ENCODE results near the gene CMIP.

DNA sequence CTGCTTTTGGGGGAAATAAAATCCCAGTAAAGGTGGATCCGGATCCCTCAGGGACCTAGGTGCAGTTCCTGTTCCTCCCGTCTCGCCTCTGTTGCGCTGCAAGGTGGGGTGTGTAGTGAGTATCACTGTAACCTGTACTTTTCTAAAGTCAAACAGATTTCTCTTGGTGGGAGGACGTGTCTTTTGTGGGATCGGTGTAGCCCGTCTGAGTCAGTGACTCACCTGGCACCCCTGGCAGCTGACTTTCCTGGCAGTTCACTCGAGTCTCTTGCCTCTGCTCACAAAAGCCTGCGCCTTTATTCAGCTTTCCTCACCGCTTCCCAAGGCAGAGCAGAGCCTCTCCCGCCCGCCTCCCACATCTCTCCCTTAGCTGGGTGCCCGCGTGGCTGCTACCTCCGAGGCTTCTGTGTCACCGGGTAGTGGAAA lies 85.7 kb downstream of the CMIP start:
- TF ChIP-seq POLR2AphosphoS5 (IDR thresholded peaks at IDR 0.05): no peak
- TF ChIP-seq, protein P1, sequence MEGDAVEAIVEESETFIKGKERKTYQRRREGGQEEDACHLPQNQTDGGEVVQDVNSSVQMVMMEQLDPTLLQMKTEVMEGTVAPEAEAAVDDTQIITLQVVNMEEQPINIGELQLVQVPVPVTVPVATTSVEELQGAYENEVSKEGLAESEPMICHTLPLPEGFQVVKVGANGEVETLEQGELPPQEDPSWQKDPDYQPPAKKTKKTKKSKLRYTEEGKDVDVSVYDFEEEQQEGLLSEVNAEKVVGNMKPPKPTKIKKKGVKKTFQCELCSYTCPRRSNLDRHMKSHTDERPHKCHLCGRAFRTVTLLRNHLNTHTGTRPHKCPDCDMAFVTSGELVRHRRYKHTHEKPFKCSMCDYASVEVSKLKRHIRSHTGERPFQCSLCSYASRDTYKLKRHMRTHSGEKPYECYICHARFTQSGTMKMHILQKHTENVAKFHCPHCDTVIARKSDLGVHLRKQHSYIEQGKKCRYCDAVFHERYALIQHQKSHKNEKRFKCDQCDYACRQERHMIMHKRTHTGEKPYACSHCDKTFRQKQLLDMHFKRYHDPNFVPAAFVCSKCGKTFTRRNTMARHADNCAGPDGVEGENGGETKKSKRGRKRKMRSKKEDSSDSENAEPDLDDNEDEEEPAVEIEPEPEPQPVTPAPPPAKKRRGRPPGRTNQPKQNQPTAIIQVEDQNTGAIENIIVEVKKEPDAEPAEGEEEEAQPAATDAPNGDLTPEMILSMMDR (IDR thresholded peaks at IDR 0.05): no peak
- TF ChIP-seq POLR2A (IDR thresholded peaks at IDR 0.05): no peak
